ENCODE results near the gene ELOVL6. TPM values are rescaled to one million over a fixed set of nuclear protein-coding genes. Genes with fewer than 3 reads are reported as not detected.
"Not testable (repeated sequence)": the region's sequence is repeated elsewhere in the genome, so short reads cannot be mapped to it uniquely, and the experiment has no call there.

ELOVL6 gene
- total RNA-seq, 1 experiment from 2014 or later: 11.9 TPM

DNA sequence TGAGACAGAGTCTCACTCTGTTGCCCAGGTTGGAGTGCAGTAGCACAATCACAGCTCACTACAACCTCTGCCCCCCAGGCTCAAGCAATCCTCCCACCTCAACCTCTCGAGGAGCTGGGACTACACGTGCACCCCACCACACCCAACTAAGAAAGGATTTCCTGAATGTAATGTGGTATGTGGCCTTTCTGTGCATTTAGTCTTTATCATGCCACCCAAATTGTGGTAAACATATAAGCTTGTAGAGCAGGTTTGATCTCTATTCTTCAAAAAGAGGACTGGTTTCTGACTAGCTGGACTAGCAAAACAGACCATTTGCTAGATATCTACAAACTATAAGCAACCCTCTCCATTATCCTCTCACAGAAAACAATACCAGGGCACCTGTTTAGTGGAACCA, 33.6 kb downstream of the ELOVL6 start:
- Histone ChIP-seq H3K4me3 (no peak overlapping the region), H3K27me3 (replicated peaks) (no peaks in the 10 kb centered on the region), H3K27ac (peak overlapping the region; percentile 28; the same call in 1 of the 2 replicates), H3K4me1 (replicated peaks) (peaks cover 30% of the 10 kb centered on the region), H3K36me3 (no peaks in the 10 kb centered on the region), H3K9me3 (replicated peaks) (no peaks in the 10 kb centered on the region)
- DNase-seq (ENCODE audit: low read depth in 1 of 2, low spot score in 2 of 2): no peak

DNA sequence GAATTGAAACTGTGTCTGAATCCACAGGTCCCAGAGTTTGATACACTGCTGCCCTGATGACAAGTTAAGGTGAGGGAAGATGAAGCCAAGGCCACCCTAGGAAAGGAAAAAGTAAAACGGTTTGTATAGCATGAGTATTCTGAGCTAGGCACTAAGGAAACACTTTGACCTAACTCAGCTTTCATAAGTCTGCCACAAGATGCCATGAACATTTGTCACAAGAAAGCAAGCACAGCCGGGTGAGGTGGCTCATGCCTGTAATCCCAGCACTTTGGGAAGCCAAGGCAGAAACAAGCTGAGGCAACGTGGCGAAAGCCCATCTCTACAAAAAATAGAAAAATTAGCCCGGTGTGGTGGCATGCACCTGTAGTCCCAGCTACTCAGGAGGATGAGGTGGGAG, 34.2 kb downstream of the ELOVL6 start:
- H3K9me3 ChIP-seq (replicated peaks): no peaks in the 10 kb centered on the region
- H3K27me3 ChIP-seq (replicated peaks): no peaks in the 10 kb centered on the region
- H3K27ac ChIP-seq: peak overlapping the region; percentile 62
- peak in 1 of 2 experiments; percentile 11 for DNase-seq (ENCODE audit: low read depth in 1 of 2, low spot score in 2 of 2)
- H3K4me3 ChIP-seq: no peak overlapping the region
- no peaks in the 10 kb centered on the region for H3K36me3 ChIP-seq
- peaks cover 30% of the 10 kb centered on the region for H3K4me1 ChIP-seq (replicated peaks)

DNA sequence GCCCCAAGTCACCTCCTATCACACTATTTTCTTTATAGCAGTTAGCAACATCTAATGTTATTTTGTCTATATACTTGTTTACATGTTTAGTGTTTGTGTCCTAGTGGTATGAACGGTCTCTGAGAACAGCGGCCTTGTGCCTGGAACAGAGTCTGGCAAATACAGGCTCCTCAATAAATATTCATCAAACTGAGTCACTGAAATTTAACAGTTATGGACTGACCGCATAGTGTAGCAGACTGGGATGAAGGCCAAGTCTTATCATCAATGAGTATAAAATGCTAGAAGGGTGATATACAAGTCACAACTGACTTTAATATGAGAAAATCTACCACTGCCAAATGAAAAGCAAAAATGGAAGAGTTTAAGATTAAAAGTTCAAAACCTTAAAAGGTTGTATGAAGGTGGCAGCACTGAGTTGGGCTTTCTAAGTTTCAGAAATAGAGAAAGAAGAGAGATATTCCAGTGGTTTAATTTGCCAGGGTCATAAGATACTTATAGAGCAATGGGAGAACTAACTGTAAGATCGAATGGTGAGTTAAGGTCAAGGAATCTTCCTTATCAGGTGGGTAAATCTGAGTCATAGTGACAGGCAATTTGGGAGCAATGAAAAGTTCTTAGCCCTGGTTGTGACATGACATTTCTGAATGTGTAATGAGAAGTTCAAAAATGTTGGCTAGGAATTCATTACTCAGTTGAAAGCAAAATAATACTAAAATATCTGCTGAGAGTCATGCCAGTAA, 34.9 kb downstream of the ELOVL6 start:
- Histone ChIP-seq H3K9me3 (replicated peaks) (no peaks in the 10 kb centered on the region), H3K27ac (peak overlapping the region; percentile 62), H3K36me3 (no peaks in the 10 kb centered on the region), H3K4me3 (no peak overlapping the region), H3K4me1 (replicated peaks) (peaks cover 36% of the 10 kb centered on the region), H3K27me3 (replicated peaks) (no peaks in the 10 kb centered on the region)
- DNase-seq (ENCODE audit: low read depth in 1 of 2, low spot score in 2 of 2): peak in 1 of 2 experiments; percentile 29

DNA sequence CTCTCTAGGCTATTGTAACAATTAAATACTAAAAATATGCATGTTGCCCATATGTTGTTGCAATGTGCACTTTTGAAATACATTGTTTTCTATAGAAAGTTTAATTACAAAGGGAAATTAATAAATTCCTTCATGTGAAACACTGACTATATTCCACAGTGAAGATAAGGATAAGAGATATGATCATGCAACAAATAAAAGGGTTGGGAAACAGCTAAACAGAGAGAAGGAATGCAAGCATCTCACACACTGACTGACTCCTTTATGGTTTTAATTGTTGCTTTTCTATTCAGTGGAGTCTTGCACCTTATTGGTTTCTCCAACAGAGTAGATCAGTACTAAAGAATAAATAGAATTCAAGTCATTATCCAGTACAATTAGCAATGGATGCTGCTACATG, 37.8 kb downstream of the ELOVL6 start:
- no peak overlapping the region for H3K27ac ChIP-seq
- H3K4me1 ChIP-seq (replicated peaks): peaks cover 33% of the 10 kb centered on the region
- no peak for DNase-seq (ENCODE audit: low read depth in 1 of 2, low spot score in 2 of 2)
- H3K4me3 ChIP-seq: no peak overlapping the region
- H3K9me3 ChIP-seq (replicated peaks): no peaks in the 10 kb centered on the region
- no peaks in the 10 kb centered on the region for H3K36me3 ChIP-seq
- H3K27me3 ChIP-seq (replicated peaks): no peaks in the 10 kb centered on the region

DNA sequence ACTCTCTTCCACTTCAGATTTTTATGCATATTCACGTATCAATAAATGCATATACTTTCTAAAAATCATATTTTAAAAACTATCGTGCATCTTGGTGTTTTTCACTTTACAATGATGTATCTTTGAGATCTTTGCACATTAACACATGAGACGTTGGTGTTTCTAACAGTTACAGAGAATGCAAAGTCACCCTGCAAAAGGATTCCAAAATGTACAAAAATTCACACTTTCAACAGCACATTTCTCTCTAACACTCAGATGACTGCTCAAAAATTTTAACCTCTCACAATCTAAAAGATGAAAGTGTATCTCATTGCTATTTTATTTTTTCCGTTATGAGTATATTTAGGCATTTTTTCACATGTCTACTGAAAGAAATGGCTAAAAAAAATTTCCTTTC, 38.9 kb downstream of the ELOVL6 start:
- no peaks in the 10 kb centered on the region for H3K36me3 ChIP-seq
- no peaks in the 10 kb centered on the region for H3K27me3 ChIP-seq (replicated peaks)
- no peak overlapping the region for H3K4me3 ChIP-seq
- DNase-seq (ENCODE audit: low read depth in 1 of 2, low spot score in 2 of 2): no peak
- no peak overlapping the region for H3K27ac ChIP-seq
- peaks cover 22% of the 10 kb centered on the region for H3K4me1 ChIP-seq (replicated peaks)
- H3K9me3 ChIP-seq (replicated peaks): no peaks in the 10 kb centered on the region

DNA sequence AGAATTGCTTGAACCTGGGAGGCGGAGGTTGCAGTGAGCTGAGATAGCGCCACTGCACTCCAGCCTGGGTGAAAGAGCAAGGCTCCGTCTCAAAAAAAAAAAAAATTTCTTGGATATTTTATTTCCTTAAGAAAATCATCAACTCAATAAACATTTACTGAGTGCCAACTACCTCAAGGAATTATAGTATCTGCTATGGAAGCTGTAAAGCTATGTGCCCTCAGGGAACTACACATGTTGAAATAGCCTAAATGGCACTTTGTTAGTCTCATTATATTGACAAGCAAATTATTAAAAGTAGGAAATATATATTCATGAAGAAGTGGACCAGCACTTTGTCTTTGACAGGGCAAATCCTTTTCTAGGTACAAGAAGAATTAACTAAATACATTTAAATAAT, 40.8 kb downstream of the ELOVL6 start:
- Histone ChIP-seq H3K9me3 (replicated peaks) (no peaks in the 10 kb centered on the region), H3K36me3 (no peaks in the 10 kb centered on the region), H3K27me3 (replicated peaks) (no peaks in the 10 kb centered on the region), H3K4me1 (replicated peaks) (peaks cover 6% of the 10 kb centered on the region; the same call in 1 of the 2 replicates), H3K4me3 (no peak overlapping the region), H3K27ac (no peak overlapping the region)
- no peak for DNase-seq (ENCODE audit: low read depth in 1 of 2, low spot score in 2 of 2)

DNA sequence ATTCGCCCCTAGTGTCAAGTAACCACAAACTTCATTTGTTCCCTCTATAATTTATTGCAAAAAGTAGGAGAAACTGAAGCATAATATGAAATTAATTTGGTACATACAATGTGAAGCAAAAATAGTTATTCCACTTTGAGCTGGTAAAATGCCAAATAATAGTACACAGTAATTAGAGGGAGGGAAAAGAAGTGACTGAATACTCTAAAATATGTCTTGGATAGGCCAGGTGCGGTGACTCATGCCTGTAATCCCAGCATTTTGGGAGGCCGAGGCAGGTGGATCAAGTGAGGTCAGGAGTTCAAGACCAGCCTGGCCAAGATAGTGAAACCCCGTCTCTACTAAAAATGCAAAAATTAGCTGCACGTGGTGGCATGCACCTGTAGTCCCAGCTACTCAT, 41.2 kb downstream of the ELOVL6 start:
- H3K9me3 ChIP-seq (replicated peaks); H3K27me3 ChIP-seq (replicated peaks); DNase-seq (ENCODE audit: low read depth in 1 of 2, low spot score in 2 of 2): not testable (repeated sequence)

DNA sequence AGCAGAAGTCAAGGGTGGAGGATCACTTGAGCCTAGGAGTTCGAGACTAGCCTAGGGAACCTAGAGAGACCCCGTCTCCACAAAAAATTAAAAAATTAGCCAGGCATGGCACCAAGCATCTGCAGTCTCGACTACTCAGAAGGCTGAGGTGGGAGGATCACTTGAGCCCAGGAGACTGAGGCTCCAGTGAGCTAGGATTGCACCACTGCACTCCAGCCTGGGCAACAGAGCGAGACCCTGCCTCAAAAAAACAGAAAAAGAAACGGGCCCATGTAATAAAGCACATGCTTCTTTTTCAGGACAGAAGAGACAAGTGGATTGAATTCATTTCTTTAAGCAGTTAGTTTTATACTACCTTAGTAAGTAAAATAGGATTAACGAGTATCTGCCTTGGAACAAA, 42.0 kb downstream of the ELOVL6 start:
- Histone ChIP-seq H3K27ac (no peak overlapping the region), H3K27me3 (replicated peaks) (no peaks in the 10 kb centered on the region), H3K4me3 (no peak overlapping the region), H3K9me3 (replicated peaks) (no peaks in the 10 kb centered on the region), H3K4me1 (replicated peaks) (peaks cover 6% of the 10 kb centered on the region; the same call in 1 of the 2 replicates), H3K36me3 (no peaks in the 10 kb centered on the region)
- DNase-seq (ENCODE audit: low read depth in 1 of 2, low spot score in 2 of 2): no peak

More for the DNA sequence above, 41.2 kb downstream of the ELOVL6 start:
- not testable (repeated sequence) for H3K27ac ChIP-seq; H3K36me3 ChIP-seq; H3K4me1 ChIP-seq (replicated peaks); H3K4me3 ChIP-seq

DNA sequence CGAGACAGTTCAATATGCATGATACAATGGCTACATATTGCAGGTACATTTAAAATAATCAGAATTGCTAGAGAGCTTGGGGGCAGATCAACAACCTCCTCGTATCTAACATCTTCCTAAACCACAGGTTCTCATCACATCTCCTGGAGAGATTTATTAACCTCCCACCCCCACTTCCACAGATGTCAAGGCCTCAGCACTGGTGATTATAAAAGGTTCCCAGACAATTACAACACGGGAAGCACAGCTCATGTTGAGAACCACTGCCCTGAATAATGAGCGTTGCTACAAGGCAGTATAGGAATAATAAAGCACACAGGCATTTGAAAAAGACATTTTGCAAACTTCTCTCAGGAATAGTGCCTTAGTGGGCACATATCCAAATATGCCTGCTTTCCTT, 42.8 kb downstream of the ELOVL6 start:
- Histone ChIP-seq H3K27me3 (replicated peaks) (no peaks in the 10 kb centered on the region), H3K9me3 (replicated peaks) (no peaks in the 10 kb centered on the region), H3K4me1 (replicated peaks) (peaks cover 6% of the 10 kb centered on the region; the same call in 1 of the 2 replicates), H3K4me3 (no peak overlapping the region), H3K27ac (no peak overlapping the region), H3K36me3 (no peaks in the 10 kb centered on the region)
- DNase-seq (ENCODE audit: low read depth in 1 of 2, low spot score in 2 of 2): no peak

DNA sequence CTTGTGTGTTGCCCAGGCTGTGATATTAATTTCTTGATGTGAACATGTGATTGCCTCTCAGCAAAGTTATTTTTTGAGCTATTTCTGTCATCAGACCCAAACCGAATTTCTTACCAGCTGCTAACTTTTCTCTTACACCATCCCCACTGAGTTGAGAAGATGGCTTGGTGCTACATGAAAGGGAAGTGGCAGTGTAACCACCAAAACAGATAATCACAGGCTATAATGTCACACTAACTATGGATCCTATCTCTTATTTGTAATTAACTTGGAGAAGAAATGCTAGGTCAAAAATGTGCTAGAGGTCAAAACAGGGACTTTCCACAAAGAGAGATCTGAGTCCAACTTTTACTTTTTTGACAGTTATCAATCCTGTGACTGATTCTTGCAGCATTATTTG, 43.8 kb downstream of the ELOVL6 start:
- H3K4me1 ChIP-seq (replicated peaks): peaks cover 6% of the 10 kb centered on the region; the same call in 1 of the 2 replicates

DNA sequence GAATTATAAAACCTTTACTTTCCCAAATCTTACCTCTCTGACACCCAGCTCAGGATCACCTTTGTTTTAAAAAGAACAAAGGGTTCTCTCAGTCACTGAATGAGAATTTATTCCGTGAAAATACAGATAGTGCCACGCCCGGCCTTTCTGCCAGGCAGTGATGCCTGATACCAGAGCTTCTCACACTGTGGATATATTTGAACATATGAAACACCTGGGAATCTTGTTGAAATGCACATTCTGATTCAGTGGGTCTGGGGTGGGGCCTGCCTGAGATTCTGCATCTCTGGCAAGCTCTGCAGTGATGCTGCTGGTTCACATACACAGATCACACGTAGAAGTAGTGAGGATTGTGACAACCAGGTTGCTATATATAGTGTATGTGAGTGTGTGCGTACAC, 46.0 kb downstream of the ELOVL6 start:
- no peak for DNase-seq (ENCODE audit: low read depth in 1 of 2, low spot score in 2 of 2)
- no peaks in the 10 kb centered on the region for H3K27me3 ChIP-seq (replicated peaks)
- no peak overlapping the region for H3K27ac ChIP-seq
- no peaks in the 10 kb centered on the region for H3K9me3 ChIP-seq (replicated peaks)
- no peak overlapping the region for H3K4me3 ChIP-seq
- H3K4me1 ChIP-seq (replicated peaks): no peaks in the 10 kb centered on the region
- H3K36me3 ChIP-seq: no peaks in the 10 kb centered on the region

More for the DNA sequence above, 43.8 kb downstream of the ELOVL6 start:
- Histone ChIP-seq H3K9me3 (replicated peaks) (no peaks in the 10 kb centered on the region), H3K4me3 (no peak overlapping the region), H3K27ac (no peak overlapping the region), H3K27me3 (replicated peaks) (no peaks in the 10 kb centered on the region), H3K36me3 (no peaks in the 10 kb centered on the region)
- no peak for DNase-seq (ENCODE audit: low read depth in 1 of 2, low spot score in 2 of 2)

GRCh38 chr4:110149089-110149488, 49.3 kb downstream of the ELOVL6 start:
- Histone ChIP-seq H3K36me3 (no peaks in the 10 kb centered on the region), H3K4me1 (replicated peaks) (no peaks in the 10 kb centered on the region)

DNA sequence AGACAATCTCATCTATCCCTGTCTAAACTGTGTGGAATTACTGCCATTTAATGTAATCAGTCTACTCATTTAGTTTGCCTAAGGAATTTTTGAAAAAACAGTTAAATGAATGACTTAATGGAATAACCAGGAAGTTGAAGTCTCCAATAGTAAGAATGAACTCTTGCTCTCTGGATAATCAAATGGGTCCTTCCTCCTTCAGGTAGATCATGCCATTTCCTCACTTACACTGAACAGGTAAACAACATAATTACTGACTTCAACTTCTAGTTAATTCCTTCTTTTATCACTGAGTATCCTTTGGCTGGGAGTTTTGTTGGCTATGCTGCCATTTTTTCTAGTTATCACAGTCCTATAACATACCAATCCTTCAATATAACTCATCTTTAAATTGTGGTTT, 56.0 kb downstream of the ELOVL6 start:
- DNase-seq (ENCODE audit: low read depth in 1 of 2, low spot score in 2 of 2): no peak
- Histone ChIP-seq H3K27ac (no peak overlapping the region), H3K27me3 (replicated peaks) (no peaks in the 10 kb centered on the region), H3K36me3 (no peaks in the 10 kb centered on the region), H3K9me3 (replicated peaks) (no peaks in the 10 kb centered on the region), H3K4me3 (no peak overlapping the region), H3K4me1 (replicated peaks) (no peaks in the 10 kb centered on the region)

More at GRCh38 chr4:110149089-110149488, 49.3 kb downstream of the ELOVL6 start:
- H3K27me3 ChIP-seq (replicated peaks): no peaks in the 10 kb centered on the region
- H3K9me3 ChIP-seq (replicated peaks): no peaks in the 10 kb centered on the region
- no peak for DNase-seq (ENCODE audit: low read depth in 1 of 2, low spot score in 2 of 2)
- H3K4me3 ChIP-seq: no peak overlapping the region
- no peak overlapping the region for H3K27ac ChIP-seq

GRCh38 chr4:110139815-110140214, 58.6 kb downstream of the ELOVL6 start:
- DNase-seq (ENCODE audit: low read depth in 1 of 2, low spot score in 2 of 2): no peak
- Histone ChIP-seq H3K27me3 (replicated peaks) (no peaks in the 10 kb centered on the region), H3K27ac (no peak overlapping the region), H3K4me1 (replicated peaks) (no peaks in the 10 kb centered on the region), H3K4me3 (no peak overlapping the region), H3K36me3 (no peaks in the 10 kb centered on the region; the same call in 1 of the 2 replicates), H3K9me3 (replicated peaks) (no peaks in the 10 kb centered on the region)

Measured in SJSA1 (cell line).